Astrocyte (in vitro differentiated cells and primary cell): ENCODE measurements around the gene OR52B6. TPM values are rescaled to one million over a fixed set of nuclear protein-coding genes. Genes with fewer than 3 reads are reported as not detected.
A peak's percentile ranks its signal among the peaks of the same experiment; 100 is the strongest.
"Not testable (repeated sequence)": the region's sequence is repeated elsewhere in the genome, so short reads cannot be mapped to it uniquely, and the experiment has no call there.

Experiments
- DNase-seq: peaks from one replicate; pipeline ENCODE4 v3.0.0-alpha.2; 2010; ENCODE audit warnings: low read depth
- FAIRE-seq: peaks from 2 replicates; lab custom pipeline; 2011; peaks lifted over from hg19 to GRCh38; lab: Jason Lieb, UNC
- H2AFZ ChIP-seq: 2 replicates; pipeline ENCODE4 v1.6.0; 2012; ENCODE audit warnings: low read depth, low read length, inconsistent platforms
- H3K27ac ChIP-seq: 2 replicates; pipeline ENCODE4 v1.5.1; 2011; ENCODE audit warnings: low read depth, low read length, inconsistent platforms
- H3K27me3 ChIP-seq: 2 replicates; pipeline ENCODE4 v1.6.0; 2011; ENCODE audit warnings: low read length, inconsistent platforms; ENCODE audit not compliant: insufficient read depth
- H3K36me3 ChIP-seq: 2 replicates; pipeline ENCODE4 v1.5.1; 2011; ENCODE audit warnings: low read length, inconsistent platforms; ENCODE audit not compliant: insufficient read depth
- H3K4me1 ChIP-seq: 2 replicates; pipeline ENCODE4 v1.5.1; 2011; ENCODE audit warnings: low read length, inconsistent platforms; ENCODE audit not compliant: insufficient read depth
- H3K4me2 ChIP-seq: 2 replicates; pipeline ENCODE4 v1.6.0; 2012; ENCODE audit warnings: low read length, inconsistent platforms
- H3K4me3 ChIP-seq: 2 replicates; pipeline ENCODE4 v1.5.1; 2011; ENCODE audit warnings: low read depth, mild to moderate bottlenecking, low read length, inconsistent platforms; ENCODE audit not compliant: insufficient read depth
- H3K79me2 ChIP-seq: 2 replicates; pipeline ENCODE4 v1.6.0; 2012; ENCODE audit warnings: mild to moderate bottlenecking, low read length, inconsistent platforms; ENCODE audit not compliant: insufficient read depth
- H3K9ac ChIP-seq: 2 replicates; pipeline ENCODE4 v1.6.0; 2012; ENCODE audit warnings: mild to moderate bottlenecking, low read length, inconsistent platforms
- H3K9me3 ChIP-seq: 2 replicates; pipeline ENCODE4 v1.5.1; 2012; ENCODE audit warnings: low read depth, mild to moderate bottlenecking, low read length, inconsistent platforms; ENCODE audit not compliant: insufficient read depth
- H4K20me1 ChIP-seq: 2 replicates; pipeline ENCODE4 v1.6.0; 2012; ENCODE audit warnings: low read length, inconsistent platforms; ENCODE audit not compliant: insufficient read depth
- H3K27ac Mint-ChIP-seq: one replicate; pipeline ENCODE4 v1.8.0; 2021; ENCODE audit warnings: mild to moderate bottlenecking, mixed read lengths; ENCODE audit not compliant: unreplicated experiment
- H3K27me3 Mint-ChIP-seq: one replicate; pipeline ENCODE4 v1.8.0; 2021; ENCODE audit warnings: low read depth, mixed read lengths; ENCODE audit not compliant: unreplicated experiment
- H3K36me3 Mint-ChIP-seq: one replicate; pipeline ENCODE4 v1.8.0; 2021; ENCODE audit warnings: low read depth, mixed read lengths; ENCODE audit not compliant: unreplicated experiment
- H3K4me1 Mint-ChIP-seq: one replicate; pipeline ENCODE4 v1.8.0; 2021; ENCODE audit warnings: low read depth, mixed read lengths; ENCODE audit not compliant: unreplicated experiment
- H3K4me3 Mint-ChIP-seq: one replicate; pipeline ENCODE4 v1.8.0; 2021; ENCODE audit warnings: mild to moderate bottlenecking, moderate library complexity, mixed read lengths; ENCODE audit not compliant: unreplicated experiment
- H3K9me3 Mint-ChIP-seq: one replicate; pipeline ENCODE4 v1.8.0; 2021; ENCODE audit warnings: mild to moderate bottlenecking, mixed read lengths; ENCODE audit not compliant: unreplicated experiment
- EZH2 ChIP-seq: IDR thresholded peaks from 2 replicates; pipeline ENCODE4 v1.6.1; 2012; ENCODE audit warnings: mild to moderate bottlenecking, low read length, inconsistent platforms; ENCODE audit not compliant: insufficient read depth
- total RNA-seq: library from RNA; stranded (reverse); gene quantifications from 2 replicates; pipeline ENCODE4 v1.2.1, GENCODE V29; 2021
- TF ChIP-seq, protein P1 (sequence below): IDR thresholded peaks from 2 replicates; pipeline ENCODE4 v1.5.1; 2011; ENCODE audit warnings: low read depth, mild to moderate bottlenecking, inconsistent platforms, low read length, moderate library complexity; ENCODE audit not compliant: insufficient read depth

OR52B6 gene
- total RNA-seq, 1 donor from 2014 or later, result not detected

DNA sequence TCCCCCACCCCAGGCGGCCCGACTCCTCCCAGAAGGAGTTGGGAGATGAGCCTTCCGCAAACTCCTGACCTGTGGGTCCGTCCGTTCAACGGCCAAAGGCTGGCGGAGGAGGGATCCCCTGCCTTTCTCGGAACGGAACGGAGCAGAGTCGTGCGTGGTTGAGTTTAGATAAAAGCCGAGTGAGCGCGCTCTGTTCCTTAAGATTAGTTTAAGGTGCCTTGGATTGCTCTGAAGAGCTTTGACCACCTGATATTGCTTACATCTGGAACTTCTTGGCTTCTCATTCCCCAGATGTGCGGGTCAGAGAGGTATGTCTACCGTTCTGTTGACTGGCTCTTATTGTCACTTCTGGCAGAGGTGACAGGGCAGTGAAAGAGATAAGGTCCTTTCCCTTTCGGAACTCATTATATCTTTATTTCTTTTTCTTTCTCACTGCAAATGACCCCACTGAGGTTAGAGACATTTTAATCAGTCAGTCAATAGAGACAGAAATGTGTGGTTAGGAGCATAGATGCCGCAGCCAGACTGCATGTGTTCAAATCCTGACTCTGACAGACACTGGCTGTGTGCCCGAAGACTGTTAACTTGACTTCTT lies 16.0 kb downstream of the OR52B6 start, which contains the start of gene TRIM6:
TRIM6 (plus strand) TSS at position 31 of the 595 bp plus-strand sequence; CDS start at position 292, 261 bp downstream.
- H3K9ac ChIP-seq, result peak within 1 kb of the TSS; percentile 90
- DNase-seq, result peak; percentile 49

DNA sequence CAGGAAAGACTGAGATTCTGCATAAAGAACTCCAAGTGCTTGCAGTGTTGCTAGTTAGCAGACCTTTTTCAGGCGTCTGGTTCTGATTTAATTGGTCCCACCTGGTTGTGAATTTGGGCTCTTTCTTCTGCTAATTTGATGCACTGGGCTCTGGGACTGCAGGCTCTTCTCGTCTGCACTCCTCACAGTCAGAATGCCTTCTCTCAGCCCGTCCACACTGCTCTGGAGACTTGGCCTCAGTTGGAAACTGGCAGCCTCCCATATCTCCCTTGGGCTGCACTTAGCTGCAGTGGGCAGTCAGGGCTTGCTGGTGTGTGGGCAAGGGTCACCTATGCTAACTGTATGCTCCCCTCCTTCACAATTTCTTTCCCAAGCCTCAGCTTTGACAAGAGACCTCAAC lies 17.3 kb downstream of the OR52B6 start:
- Histone ChIP-seq H3K4me3 (peak overlapping the region; percentile 81), H4K20me1 (no peaks in the 10 kb centered on the region), H3K79me2 (peaks cover 22% of the 10 kb centered on the region), H3K9ac (peak overlapping the region; percentile 90), H3K4me2 (peak overlapping the region; percentile 93), H3K9me3 (no peaks in the 10 kb centered on the region), H3K27me3 (no peaks in the 10 kb centered on the region), H3K27ac (peak overlapping the region; percentile 93), H3K36me3 (no peaks in the 10 kb centered on the region), H2AFZ (no peak overlapping the region), H3K4me1 (peaks cover 21% of the 10 kb centered on the region)
- FAIRE-seq (no peak), DNase-seq (no peak)
- TF ChIP-seq, protein P1, sequence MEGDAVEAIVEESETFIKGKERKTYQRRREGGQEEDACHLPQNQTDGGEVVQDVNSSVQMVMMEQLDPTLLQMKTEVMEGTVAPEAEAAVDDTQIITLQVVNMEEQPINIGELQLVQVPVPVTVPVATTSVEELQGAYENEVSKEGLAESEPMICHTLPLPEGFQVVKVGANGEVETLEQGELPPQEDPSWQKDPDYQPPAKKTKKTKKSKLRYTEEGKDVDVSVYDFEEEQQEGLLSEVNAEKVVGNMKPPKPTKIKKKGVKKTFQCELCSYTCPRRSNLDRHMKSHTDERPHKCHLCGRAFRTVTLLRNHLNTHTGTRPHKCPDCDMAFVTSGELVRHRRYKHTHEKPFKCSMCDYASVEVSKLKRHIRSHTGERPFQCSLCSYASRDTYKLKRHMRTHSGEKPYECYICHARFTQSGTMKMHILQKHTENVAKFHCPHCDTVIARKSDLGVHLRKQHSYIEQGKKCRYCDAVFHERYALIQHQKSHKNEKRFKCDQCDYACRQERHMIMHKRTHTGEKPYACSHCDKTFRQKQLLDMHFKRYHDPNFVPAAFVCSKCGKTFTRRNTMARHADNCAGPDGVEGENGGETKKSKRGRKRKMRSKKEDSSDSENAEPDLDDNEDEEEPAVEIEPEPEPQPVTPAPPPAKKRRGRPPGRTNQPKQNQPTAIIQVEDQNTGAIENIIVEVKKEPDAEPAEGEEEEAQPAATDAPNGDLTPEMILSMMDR, result no peak
- TF ChIP-seq EZH2, result no peak
- Mint-ChIP-seq H3K36me3 (no peaks in the 10 kb centered on the region), H3K27me3 (no peaks in the 10 kb centered on the region), H3K9me3 (no peaks in the 10 kb centered on the region), H3K4me3 (peak overlapping the region; percentile 96), H3K4me1 (peaks cover 38% of the 10 kb centered on the region), H3K27ac (peak overlapping the region; percentile 97)

More for the DNA sequence above, 16.0 kb downstream of the OR52B6 start, which contains the start of gene TRIM6:
- Histone ChIP-seq H3K79me2 (peaks cover 19% of the 10 kb centered on the region), H3K9me3 (no peaks in the 10 kb centered on the region), H3K36me3 (no peaks in the 10 kb centered on the region), H3K27me3 (no peaks in the 10 kb centered on the region), H3K4me2 (peak within 1 kb of the TSS; percentile 93), H3K4me1 (peaks cover 16% of the 10 kb centered on the region), H4K20me1 (no peaks in the 10 kb centered on the region), H2AFZ (peak within 1 kb of the TSS; percentile 87), H3K27ac (peak within 1 kb of the TSS; percentile 93), H3K4me3 (peak within 1 kb of the TSS; percentile 81)
- Mint-ChIP-seq H3K36me3 (no peaks in the 10 kb centered on the region), H3K27me3 (no peaks in the 10 kb centered on the region), H3K27ac (peak within 1 kb of the TSS; percentile 97), H3K4me1 (peaks cover 32% of the 10 kb centered on the region), H3K9me3 (no peaks in the 10 kb centered on the region), H3K4me3 (peak within 1 kb of the TSS; percentile 96)
- no peak for FAIRE-seq
- TF ChIP-seq, protein P1, result no peak
- no peak for TF ChIP-seq EZH2

DNA sequence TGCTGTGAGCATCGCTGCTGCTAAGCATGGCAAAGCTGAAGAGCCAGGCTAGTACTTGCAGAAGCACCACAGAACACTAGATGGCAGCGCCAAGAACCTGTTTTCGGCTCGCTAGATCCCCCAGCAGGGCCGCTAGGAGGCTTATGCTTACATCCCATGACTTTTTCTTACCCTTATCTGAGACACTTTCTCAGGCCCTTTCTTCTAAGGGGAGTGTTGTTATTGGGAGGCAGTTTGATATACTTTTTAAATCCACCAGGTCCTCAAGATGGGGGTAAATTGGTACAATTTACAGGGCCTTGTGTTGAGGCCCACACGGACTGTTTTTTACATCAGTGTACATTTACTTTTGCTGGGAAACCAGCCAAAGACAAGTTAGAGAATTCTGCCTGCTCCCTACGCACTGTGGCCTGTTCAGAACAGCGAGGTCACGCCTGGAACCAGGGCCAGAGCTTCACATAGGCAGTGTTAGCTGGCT lies 19.7 kb downstream of the OR52B6 start:
- Mint-ChIP-seq H3K27ac (peak overlapping the region; percentile 26), H3K27me3 (no peaks in the 10 kb centered on the region), H3K36me3 (peaks cover 3% of the 10 kb centered on the region), H3K4me1 (peaks cover 40% of the 10 kb centered on the region), H3K9me3 (no peaks in the 10 kb centered on the region), H3K4me3 (peak overlapping the region; percentile 34)
- Histone ChIP-seq H3K36me3 (peaks cover 4% of the 10 kb centered on the region), H3K4me2 (peak overlapping the region; percentile 38), H3K4me1 (peaks cover 27% of the 10 kb centered on the region), H3K27ac (peak overlapping the region; percentile 64), H3K79me2 (peaks cover 22% of the 10 kb centered on the region), H2AFZ (peak overlapping the region; percentile 52), H4K20me1 (no peaks in the 10 kb centered on the region), H3K9ac (peak overlapping the region; percentile 51), H3K4me3 (no peak overlapping the region), H3K27me3 (no peaks in the 10 kb centered on the region), H3K9me3 (no peaks in the 10 kb centered on the region)
- no peak for TF ChIP-seq EZH2
- TF ChIP-seq, protein P1, result peak; percentile 95
- FAIRE-seq, result peak; percentile 32
- peak; percentile 79 for DNase-seq

DNA sequence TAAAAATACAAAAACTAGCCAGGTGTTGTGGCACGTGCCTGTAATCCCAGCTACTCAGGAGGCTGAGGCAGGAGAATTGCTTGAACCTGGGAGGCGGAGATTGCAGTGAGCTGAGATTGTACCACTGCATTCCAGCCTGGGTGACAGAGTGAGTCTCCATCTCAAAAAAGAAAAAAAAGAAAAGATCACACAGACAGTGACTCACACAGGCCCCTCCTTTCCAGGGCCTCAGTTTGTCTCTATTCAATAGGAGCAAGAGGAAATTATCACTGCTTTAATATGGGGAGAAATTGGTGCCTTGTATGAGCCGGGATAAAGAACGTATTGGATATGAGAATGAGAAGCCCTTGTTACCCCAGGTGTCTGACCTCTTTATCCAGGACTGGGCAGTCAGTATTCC lies 22.1 kb downstream of the OR52B6 start:
- H3K79me2 ChIP-seq, result peaks cover 20% of the 10 kb centered on the region
- peak overlapping the region; percentile 57 for H3K9ac ChIP-seq
- not testable (repeated sequence) for H3K9me3 ChIP-seq, H3K9me3 Mint-ChIP-seq, H4K20me1 ChIP-seq, H3K36me3 Mint-ChIP-seq, H3K27me3 Mint-ChIP-seq, H3K36me3 ChIP-seq, H3K27me3 ChIP-seq, FAIRE-seq, H3K4me3 ChIP-seq, H2AFZ ChIP-seq
- peaks cover 43% of the 10 kb centered on the region for H3K4me1 Mint-ChIP-seq
- H3K4me2 ChIP-seq, result peak overlapping the region; percentile 35
- H3K4me3 Mint-ChIP-seq, result peak overlapping the region; percentile 23
- H3K27ac Mint-ChIP-seq, result peak overlapping the region; percentile 16
- DNase-seq, result peak; percentile 42
- H3K4me1 ChIP-seq, result peaks cover 35% of the 10 kb centered on the region
- peak overlapping the region; percentile 40 for H3K27ac ChIP-seq
